GM18499 (cell line): ENCODE results near the gene SLC5A11.
"Not testable (repeated sequence)": the region's sequence is repeated elsewhere in the genome, so short reads cannot be mapped to it uniquely, and the experiment has no call there.

ENCODE experiments used
- ATAC-seq: cut with Tn5 transposase; IDR thresholded peaks from one replicate; pipeline ENCODE4 v1.9.1; 2021; ENCODE audit warnings: moderate number of reproducible peaks; ENCODE audit not compliant: insufficient read depth, unreplicated experiment

SLC5A11 gene

DNA sequence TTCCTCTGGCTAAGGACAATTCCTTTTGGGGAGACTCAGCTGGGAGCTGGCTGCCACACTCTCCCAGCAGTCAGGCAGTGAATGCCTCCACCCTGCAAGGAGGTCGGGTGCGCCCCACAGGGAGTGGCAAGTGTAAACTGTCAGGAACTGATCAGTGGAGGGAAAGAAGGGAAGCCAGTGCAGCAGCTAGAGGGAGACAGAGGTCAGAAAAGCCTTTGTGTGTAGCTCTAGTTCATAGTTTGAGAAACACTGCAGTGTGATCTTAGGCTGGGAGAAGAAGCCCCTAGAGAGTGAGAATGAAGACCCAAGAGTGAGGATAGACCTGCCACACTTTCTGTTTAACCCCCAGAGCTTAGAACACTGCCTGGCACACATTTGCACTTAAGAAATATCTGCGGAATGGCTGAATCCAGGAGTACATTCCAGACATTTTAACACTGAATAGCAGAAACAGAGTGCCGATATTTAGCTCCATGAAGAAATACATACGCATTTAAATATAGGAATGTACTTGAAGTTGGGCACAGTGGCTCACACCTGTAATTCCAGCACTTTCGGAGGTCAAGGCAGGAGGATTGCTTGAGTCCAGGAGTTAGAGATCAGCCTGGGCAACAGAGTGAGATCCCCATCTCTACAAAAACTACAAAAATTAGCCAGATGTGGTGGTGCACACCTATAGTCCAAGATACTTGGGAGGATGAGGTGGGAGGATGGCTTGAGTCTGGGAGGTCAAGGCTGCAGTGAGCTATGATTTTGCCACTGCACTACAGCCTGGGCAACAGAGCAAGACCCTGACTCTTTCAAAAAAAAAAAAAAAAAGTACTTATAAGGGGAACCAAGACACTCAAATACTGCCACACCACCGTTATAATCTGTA lies 11.1 kb upstream of the SLC5A11 start:
- no peak for ATAC-seq

DNA sequence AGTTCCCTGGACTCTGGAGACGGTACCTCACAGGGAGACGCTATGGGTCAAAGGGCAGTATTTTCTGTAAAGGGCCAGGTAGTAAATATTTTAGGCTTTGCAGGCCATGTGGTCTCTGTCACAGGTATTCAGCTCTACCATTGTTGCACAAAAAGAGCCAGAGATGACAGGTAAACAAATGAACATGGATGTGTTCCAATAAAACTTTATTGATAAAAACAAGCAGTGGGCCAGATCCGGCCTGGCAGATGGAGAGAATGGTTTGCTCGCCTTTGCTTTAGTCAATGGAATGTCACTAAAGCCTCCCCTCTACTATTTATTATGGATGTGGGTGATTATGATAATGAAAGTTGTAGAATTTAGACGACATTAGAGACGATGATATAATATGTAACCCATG lies 8.9 kb upstream of the SLC5A11 start:
- no peak for ATAC-seq

DNA sequence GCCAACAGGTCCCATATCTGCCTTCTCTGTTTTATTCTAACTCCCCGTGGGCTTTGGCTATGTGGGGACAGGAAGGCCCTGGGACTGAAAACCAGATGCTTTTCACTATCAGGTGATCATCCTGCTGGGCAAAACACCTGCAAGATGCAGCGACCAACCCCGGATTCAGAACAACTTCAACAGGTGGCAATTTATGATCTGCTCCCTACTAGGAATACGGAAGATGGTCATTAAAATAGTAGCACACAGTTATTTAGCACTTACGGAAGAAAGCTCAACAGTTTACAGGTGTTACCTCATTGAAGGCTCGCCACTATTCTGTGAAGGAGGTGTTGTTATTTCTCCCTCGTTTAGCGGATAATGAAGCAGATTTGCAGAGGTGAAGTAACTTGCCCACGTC lies 7.8 kb upstream of the SLC5A11 start:
- no peak for ATAC-seq

DNA sequence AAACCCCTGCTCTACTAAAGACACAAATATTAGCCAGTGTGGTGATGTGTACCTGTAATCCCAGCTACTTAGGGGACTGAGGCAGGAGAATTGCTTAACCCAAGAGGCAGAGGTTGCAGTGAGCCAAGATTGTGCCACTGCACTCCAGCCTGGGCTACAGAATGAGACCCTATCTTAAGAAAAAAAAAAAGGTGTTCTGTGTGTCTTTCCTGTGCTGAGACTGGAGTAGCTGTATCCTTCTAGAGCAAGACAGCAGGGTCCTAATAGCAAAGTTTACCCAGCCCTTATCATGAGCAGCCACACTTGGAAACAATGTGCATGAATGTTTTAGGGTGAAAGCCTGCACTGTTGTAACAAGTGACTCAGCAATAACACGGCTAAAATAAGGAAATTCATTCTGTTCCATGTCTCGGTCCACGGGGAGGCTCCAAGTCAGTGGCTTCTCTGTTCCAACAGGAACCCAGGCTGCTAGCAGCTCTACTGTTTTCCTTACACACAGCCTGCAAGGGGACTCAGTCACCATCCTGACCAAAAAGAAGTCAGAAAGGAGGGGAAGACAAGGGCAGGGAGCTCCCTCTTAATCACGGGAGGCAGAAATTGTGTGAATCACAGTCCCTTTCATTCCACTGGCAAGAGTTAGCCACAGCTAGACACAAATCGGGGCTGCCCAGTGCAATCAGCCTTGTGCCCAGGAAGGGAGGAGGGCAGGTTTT lies 7.1 kb upstream of the SLC5A11 start:
- ATAC-seq = no peak

DNA sequence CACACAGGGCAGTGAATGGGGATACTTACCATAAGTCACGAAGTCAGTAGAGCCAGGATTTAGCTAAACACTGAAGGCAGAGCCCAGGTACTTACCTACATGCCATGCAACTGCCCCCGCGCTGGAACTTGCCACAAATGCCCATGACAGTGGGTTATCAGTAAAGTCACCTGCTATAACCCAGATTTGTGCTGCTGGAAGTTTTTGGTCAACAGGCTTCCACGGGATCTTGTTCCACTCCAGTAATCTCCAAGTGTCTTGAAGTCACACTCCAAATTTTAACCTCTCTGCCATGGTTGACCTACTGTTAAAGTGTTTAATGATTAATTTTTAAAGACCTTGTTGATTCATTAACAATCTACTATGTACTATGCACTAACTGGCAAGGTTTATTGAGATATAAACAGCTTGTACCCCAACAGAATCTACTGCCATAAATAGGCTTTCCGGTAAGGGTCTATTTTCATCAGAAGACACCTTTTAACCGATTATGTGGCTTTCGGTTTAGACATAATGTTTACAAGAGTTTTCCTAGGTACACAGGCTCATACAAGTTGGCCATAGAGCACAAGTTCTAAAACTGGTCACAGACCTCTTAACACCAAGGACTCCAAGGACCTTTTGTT lies 6.3 kb upstream of the SLC5A11 start:
- ATAC-seq = no peak

DNA sequence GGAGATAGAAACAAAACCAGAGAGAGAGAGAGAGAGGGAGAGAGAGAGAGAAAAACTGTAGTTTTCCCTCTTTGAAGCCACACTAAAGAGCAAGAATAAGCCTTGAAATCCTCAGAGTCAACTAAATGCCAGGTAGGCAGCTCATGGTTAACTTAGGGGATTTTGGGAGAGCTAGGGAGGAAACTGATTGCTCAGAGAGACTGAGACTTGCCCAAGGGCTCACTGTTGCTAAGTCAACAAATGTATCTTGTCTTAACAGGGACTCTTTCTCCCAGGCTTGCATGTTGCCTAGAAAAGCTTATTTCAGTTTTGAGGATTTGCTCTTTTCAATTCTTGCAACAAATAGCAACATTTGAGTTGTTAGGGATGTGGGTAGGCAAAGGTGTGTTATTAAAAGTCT lies 4.5 kb upstream of the SLC5A11 start:
- ATAC-seq = no peak

DNA sequence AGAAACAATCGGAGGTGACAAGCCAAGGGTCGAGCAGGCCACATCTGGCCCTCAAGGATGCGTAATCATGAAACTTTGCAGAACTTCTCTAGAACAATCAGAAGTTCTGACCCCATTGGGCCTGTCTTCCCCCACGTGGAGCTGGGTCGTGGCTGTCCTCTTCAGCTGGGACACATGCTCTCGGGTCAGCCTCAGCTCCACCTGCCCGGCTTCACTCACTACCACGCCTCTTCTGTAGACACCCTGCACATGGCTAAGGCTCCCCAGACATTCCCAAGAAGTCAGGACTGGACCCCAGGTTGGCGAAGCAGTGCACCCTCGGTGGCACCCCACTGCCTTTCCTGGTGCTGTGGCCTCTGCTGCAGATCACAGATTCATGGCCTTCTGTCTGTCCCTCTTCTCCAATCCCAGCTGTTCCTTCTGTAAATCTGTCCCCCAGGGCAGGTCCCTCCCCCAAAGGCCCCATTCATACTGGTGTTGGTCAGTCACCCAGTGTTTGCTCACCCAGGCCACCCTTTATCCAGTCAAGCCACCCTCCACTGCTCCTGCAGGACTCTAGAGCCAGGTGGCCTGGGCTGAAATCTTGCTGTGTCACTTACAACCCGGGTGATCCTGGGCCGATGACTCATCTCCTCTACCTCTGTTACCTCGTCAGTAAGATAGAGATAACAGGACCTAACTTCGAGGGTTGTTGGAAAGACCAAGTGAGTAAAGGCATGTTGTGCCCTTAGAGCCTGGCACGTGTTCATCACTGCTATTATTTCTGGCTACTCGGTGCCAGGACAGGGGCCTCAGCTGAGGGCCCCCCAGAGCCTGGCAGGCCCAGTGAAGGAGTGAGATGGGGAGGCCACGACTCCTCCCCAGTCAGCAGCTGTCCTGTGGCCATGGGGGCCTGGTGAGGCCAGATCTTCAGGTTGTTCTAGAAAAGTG lies 1.4 kb upstream of the SLC5A11 start:
- ATAC-seq = no peak

DNA sequence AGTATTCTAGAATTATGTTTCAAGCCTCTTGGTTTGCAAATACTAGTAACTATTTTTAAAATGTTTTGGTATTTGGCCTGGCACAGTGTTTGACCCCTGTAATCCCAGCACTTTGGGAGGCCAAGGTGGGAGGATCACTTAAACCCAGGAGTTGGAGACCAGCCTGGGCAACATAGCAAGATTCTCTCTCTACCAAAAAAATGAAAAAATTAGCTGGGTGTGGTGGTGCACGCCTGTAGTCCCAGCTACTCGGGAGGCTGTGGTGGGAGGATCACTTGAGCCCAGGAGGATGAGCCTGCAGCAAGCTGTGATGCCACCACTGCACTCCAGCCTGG lies 765 bp upstream of the SLC5A11 start:
- not testable (repeated sequence) for ATAC-seq

DNA sequence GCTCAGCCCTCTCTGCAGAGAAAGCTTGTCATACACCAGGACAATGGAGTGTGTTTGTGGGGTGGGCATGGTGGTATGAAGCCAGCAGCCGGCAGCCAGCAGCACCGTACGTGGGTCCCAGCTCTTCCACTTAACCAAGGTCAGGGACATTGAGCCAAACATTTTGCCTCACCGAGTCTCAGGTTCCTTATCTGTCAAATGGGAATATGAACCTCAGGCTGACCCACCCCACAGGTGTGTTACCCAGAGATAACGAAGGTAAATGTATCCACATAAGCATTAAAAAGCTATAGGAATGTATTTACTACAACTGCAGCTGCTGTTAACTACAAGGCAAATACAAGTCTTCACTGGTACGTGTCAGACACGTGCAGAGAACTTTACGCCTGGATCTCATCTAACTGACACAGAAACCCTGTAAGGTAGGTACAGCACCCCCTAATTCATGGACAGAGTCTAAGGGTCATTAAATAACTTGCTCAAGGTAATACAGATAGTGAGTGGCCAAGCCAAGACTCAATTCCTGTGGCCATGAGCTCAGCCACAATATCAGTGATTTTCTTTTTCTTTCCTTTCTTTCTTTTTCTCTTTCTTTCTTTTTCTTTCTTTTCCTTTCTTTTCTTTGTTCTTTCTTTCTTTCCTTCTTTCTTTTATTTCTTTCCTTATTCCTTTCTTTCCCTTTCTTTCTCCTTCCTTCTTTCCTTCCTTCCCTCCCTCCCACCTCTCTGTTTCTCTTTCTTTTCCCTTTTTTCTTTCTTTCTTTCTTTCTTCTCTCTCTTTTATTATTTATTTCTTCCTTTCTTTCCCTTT lies 990 bp downstream of the SLC5A11 start:
- ATAC-seq = no peak

DNA sequence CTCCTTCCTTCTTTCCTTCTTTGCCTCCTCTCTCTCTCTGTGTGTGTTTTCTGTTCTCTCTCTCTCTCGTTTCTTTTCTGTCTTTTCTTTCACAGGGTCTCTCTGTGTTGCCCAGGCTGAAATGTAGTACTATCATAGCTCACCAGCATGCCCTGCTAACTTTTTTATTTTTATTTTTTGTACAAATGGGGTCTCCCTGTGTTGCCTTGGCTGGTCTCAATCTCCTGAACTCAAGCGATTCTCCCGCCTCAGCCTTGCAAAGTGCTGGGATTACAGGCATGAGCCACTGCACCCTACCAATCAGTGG lies 1.5 kb downstream of the SLC5A11 start:
- ATAC-seq = no peak

DNA sequence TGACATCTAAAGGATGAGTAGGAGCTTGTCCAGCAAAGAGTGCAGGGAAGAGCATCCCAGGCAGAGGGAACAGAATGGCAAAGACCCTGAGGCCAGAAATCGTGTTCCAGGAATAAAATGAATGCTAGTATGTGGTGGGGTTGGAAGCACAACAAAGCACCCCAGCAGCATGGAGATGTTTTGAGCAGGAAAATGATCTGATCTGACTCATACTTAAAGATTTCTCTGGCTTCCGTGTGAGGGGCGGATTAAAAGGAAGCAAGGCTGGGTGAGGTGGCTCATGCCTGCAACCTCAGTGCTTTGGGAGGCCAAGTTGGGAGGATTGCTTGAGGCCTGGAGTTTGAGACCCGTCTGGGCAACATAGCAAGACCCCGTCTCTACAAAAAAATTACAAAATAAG lies 2.3 kb downstream of the SLC5A11 start:
- ATAC-seq = no peak

DNA sequence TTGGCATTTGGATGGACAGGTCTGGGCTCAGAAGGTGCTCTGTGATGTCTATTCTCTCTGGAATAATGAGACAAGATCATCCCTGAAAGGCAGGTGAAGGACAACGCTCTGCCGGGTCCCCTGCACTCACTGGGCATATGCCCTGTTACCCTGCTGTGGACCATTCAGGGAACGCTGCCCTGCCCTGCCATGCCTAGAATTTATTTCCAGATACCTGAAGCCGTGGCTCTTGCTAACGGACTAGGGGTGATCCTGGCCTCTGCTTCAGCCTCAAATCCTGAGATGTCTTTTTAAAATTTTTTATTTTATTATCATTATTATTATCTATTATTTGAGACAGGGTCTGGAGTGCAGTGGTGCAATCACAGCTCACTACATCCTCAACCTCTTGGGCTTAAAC lies 3.9 kb downstream of the SLC5A11 start:
- ATAC-seq = no peak

DNA sequence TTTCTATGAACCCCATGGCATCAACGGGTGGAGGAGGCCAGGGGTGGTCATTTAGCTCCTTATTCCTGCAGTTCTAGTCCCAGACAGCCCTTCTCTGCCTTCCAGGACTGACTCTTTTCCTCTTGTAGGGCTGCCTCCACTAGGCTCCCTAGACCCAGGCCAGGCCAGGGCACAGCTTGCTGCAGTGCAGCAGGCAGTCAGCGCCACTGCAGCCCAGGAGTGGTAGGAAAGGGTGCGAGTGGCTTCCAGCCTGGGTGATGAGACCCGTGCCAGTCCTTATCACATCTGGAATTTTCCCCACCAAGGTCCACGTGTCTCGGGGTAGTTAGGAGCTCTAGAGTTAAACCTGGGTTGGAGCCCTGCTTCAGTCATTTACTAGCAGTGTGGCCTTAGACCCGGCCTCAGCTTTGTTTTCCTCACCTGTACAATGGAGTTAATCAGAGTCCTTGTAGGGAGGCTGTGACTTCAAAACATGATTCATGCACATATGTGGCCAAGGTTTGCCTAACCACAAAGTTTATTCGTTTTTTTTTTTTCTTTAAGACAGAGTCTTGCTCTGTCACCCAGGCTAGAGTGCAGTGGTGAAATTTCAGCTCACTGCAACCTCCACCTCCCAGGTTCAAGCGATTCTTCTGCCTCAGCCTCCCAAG lies 4.7 kb downstream of the SLC5A11 start:
- no peak for ATAC-seq

DNA sequence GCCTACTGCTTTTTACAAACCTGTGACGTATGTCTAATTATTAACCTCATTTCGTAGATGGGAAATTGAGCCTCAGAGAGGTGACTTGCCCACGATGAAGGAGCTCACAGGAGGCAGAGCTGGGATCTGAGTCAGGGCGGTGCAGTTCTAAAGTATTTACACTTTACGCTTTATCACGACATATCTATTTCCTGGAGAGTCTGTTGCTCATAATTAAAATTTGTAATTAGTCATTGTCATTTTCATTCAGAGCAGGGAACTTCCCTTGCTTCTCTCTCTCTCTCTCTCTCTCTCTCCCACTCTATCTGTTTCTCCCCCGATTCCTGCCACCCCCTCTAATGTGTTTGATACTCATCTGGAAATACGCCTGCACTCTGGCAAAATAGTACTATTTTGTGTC lies 5.9 kb downstream of the SLC5A11 start:
- ATAC-seq = no peak

DNA sequence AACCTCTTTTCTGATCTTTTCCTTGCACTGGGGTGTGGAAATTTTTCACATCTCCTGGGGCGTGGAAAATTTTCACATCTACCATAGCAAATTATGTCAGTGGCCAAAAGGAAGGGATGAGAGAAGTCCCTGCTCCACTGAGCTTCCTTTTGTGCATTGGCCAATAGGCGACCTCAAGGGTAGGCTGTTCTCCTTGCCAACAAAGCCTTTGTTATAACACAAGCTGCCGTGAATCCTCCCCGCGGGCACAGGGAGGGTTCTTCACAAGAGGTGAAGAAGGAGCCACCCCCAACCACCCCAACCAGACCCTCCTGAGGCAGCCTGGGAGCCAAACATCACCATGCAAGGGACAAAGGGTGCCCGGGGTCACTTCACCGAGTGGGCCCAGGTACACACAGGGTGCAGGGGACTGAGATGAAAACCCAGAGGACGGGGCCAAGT lies 6.5 kb downstream of the SLC5A11 start:
- ATAC-seq = no peak

DNA sequence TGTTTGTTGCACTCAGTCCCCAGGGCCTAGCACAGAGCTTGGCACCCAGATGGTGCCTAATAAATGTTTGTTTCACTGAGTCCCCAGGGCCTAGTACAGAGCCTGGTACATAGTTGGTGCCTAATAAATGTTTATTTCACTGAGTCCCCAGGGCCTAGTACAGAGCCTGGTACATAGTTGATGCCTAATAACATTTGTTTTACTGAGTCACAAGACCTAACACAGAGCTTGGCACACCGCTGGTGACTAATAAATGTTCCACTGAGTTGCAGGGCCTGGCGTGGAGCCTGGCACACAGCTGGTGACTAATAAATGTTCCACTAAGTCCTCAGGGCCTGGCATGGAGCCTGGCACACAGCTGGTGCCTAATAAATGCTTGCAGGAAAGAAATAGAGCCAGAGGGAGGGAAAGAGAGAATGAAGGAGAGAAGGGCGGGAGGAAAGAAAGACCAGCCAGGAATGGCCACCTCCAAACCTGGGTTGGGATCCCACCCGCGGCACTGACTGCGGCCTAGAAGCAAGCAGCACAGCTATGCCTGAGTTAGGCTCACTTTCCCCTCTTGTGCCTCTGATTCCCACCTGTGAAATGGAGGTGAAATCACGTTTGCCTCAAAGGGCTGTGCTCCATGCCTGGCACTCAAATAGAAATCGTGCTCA lies 7.5 kb downstream of the SLC5A11 start:
- ATAC-seq = no peak

DNA sequence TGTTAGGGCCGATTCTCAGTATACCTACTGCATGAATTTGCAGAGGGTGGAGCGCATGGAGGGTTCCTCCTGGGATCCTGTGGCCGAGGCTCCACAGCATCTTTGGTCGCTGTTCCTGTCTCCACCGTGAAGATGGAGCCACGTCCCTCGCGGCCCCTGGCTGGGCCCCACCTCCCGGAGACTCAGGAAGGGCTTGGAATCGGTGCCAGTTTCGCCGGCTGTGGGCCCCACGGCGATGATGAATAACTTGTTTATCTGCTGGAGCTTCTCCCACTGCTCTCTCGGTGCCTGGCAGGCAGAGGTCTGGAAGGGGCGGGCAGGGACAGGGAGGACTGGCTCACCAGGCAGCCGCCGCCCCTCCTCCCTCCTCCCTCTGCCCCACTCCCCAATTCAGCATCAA lies 8.1 kb downstream of the SLC5A11 start:
- no peak for ATAC-seq

DNA sequence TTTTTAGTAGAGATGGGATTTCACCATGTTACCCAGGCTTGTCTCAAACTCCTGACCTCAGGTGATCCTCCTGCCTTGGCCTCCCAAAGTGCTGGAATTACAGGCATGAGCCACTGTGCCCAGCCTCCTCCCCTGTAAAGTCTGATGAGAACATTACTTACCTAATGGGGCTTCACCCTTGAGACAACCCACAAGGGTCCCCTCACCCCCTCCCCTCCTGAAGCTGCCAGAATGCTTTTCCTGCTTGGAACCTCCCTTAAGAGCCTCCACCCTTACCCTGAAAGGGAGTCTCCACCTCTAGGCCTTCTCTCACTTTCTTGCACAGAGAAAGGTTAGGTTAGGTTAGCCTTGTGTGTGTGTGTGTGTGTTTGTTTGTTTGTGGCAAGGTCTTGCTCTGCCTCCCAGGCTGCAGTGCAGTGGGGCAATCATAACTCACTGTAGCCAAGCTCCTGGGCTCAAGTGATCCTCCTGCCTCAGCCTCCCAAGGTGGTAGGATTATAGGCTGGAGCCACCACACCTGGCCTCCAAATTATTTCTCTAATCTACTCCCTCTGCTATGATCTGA lies 8.9 kb downstream of the SLC5A11 start:
- ATAC-seq = no peak
